NCI-H1417 treated with DMSO at 0.1 percent for 48 hours (cell line): ENCODE data around the gene CLASP1.
A peak's percentile ranks its signal among the peaks of the same experiment; 100 is the strongest.
"Not testable (repeated sequence)": the region's sequence is repeated elsewhere in the genome, so short reads cannot be mapped to it uniquely, and the experiment has no call there.

Experiments used
- DNase-seq: peaks from one replicate; lab custom pipeline; 2025; lab: John Stamatoyannopoulos, UW

The CLASP1 gene

GRCh38 chr2:121374412-121375075 is 274.7 kb downstream of the CLASP1 start:
- not testable (repeated sequence) for DNase-seq

DNA sequence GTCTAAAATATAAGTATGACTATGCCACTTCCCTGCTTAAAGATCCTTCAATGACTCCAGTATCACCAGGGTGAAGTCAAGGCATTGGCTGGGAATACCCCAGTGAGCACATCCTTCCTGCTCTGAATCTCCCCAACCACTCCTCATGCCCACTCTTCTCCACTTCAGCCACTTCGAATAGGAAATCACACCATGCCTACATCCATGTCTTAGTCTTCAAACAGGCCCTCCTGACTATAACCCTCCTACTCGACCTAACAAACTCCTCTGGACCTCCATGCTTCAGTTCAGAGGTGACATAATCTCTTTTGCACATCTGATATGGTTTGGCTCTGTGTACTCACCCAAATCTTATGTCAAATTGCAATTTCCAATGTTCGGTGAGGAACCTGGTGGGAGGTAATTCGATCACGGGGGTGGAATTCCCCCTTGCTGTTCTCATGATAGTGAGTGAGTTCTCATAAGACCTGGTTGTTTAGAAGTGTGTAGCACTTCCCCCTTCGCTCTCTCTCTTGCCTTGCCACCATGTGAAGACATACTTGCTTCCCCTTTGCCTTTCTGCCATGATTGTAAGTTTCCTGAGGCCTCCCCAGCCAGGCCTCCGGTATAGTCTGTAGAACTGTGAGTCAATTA is 276.4 kb downstream of the CLASP1 start:
- no peak for DNase-seq

DNA sequence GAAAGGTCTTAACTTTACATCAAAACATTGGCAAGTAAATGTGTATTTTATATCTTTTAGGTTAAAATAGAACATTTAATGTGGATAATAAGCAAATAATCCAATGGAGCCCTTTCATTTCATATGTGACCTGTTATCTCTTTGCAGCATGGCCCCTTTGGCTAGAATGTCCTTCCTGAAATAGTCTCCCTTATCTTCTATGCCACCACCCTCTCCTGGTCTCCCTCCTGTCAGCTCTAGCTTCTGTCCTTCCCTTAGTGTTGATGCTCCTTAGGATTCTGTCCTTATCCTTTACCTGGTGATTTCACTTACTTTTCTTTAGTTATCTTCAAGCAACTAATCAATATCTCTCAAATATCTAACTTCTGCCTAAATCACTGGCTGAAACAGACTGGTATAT is 277.2 kb downstream of the CLASP1 start:
- DNase-seq: no peak

GRCh38 chr2:121368836-121369235 is 280.4 kb downstream of the CLASP1 start:
- no peak for DNase-seq

- no peak for DNase-seq
These were observed 281.1 kb downstream of the CLASP1 start for GRCh38 chr2:121368155-121368554.

DNA sequence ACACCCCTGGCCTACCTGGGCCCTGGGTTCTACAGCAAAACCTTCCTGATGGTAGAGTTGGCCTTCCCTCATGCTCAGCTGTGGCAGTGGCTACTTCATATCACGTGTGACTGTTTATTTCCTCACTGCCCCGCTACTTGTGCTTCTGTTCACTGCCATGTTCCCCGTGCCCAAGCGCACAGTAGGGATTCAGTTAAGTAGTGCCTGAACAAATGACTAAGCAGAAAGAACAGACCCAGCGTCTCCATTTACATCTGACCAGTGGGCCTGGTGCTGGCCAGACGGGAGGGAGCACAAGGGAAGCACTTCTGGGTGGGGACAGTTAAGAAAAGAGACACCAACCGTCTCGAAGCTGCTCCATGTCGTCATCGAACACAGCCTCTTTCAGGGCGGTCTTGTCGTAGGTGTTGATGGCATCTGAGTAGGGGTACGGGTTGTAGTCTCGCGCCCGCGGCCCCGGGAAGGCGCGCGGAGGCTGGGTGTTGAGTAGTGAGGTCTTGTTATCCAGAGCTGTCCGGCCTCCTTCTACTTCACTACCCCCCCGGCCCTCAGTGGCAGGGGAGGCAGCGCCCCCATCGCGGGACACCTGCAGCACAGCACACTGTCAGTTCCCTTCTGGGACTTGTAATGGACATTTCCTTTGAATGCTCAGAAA is 281.9 kb downstream of the CLASP1 start:
- DNase-seq: no peak

- no peak for DNase-seq
These were observed 283.2 kb downstream of the CLASP1 start for GRCh38 chr2:121366040-121366439.

DNA sequence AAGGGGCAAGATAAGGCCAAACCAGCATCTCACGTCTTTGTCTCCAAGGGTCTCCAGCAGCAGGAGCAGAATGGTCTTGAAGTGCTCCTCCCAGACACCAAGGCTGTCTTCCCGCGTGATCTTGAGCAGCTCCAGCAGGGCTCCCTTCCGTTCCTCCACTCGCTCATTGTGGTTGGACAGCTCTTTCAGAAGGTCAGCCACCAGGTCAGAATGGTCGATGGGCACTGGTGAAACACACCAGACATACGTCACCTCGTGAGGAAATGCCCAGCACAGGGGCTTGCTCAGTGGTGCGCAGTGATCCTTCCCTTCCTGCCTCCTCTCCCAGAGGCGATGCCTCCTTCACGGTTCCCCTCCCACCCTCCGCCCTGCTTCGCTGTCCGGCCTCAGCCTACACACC is 284.2 kb downstream of the CLASP1 start:
- DNase-seq: no peak

- DNase-seq: no peak
These were observed 285.4 kb downstream of the CLASP1 start for GRCh38 chr2:121363632-121364420.

GRCh38 chr2:121362774-121363173 is 286.5 kb downstream of the CLASP1 start:
- DNase-seq: no peak

GRCh38 chr2:121362226-121362625 is 287.0 kb downstream of the CLASP1 start:
- DNase-seq: no peak

DNA sequence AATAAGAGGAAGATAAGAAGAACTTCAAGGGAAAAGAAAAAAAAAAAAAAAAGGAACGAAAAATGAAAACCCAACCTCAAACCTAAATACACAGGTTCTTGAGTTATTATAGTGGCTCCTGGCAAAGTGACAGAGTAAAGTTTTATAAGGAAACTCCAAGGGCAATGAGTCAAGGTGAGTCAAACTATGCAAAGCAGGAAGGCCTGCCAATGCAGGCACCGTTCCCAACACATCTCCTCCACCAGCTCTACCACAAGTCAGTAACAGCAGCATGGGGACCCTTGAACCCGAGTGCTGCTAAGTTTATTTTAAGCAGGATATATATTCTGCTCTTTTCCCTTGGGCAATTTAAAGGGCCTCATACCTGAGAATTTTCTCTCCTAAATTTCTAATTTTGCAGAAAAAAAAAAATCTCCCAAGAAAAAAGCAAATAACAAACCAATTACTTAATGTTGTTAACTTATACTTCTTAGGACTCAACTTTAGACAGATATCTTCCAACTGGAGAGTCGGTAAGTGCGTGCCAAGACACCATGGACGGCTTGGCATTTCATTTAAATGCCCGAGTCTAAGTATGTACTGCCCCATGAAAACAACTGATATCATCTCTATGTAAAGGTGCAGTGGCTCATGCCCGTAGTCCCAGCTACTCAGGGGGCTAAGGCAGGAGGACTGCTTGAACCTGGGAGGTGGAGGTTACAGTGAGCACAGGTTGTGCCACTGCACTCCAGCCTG is 288.5 kb downstream of the CLASP1 start:
- no peak for DNase-seq

GRCh38 chr2:121359716-121360565 is 289.3 kb downstream of the CLASP1 start:
- no peak for DNase-seq

DNA sequence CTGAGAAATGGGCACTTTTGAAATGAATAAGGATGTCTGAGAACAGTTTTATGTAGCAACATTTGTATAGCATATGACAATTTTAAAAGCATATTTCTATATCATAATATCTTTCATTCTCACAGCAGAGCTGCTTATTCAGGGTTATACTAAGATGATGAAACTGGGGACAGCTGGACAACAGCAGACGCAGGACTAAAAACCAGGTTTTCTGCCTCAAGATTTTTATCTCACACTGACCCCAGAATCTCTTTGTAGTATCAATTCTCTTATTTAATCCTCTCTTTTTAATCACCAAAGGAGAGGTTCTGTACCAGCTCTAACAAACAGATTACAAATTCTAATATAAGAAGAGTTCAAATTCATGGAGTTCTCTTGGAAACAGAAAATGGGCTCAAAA is 290.1 kb downstream of the CLASP1 start:
- no peak for DNase-seq

DNA sequence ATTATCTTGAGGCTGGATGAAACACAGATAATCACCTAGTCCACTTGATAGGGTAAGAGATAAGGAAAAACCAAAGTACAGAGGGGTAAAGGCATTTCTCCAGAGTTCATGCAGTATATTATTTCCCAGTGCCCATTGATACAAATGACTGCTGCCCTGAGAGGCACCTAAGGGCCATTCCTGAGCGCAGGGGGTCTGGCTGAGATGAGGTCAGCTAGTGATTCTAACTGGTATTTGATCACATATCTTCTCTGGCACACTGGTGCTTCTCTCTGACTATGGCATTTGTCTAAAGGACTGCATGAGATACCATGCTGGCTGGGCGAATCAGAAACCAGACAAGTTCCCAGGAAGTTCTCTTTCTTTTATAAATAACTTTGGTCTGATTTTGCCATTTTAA is 291.0 kb downstream of the CLASP1 start:
- DNase-seq: no peak

DNA sequence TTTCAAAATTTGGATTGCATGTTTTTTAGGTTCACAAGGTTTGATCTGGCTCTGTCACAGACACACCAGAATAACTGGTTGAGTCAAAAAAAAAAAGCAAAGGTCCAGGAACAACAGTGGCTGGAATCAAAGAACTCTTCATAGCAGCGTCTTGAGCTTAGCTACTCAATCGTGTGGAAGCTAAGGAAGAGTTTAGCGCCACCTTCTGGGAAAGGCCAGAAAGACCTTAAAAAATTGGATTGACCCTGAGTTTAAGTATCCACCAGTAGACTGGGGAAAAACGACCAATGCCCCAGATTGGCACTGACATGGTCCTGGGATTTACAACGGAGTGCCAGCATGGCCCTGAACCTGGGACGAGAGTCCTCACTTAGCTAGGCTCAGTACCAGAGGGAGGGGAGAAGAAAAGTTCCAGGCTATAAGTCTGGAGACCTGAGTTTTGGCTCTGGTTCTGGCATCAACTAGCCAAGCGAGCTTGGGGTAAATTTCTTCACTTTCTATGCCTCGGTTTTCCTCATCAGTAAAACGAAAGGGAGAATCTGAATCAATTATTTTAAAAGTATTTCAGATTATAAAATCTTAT is 293.1 kb downstream of the CLASP1 start:
- DNase-seq: peak; percentile 11

DNA sequence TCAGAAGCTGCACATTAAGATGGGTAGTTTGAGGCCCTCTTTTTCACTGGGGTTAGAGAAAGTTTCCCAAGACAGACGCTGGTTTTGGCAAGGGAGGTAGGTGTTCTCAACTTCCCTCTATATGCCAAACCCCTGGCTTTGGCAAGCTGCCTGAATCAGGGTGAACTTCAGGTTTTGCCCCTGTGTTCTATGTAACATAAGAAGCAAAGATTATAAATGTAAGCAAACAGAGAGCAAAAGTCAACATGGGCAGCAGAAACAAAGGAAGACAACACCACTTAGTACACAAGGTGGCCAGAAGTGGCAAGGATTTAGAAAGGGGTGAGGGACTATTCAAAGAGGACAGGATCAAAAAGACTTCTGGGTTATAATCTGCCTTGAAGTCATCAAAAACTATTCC is 293.8 kb downstream of the CLASP1 start:
- DNase-seq: no peak

GRCh38 chr2:121351521-121352318 is 297.5 kb downstream of the CLASP1 start:
- DNase-seq: no peak

GRCh38 chr2:121350890-121351289 is 298.4 kb downstream of the CLASP1 start:
- no peak for DNase-seq

DNA sequence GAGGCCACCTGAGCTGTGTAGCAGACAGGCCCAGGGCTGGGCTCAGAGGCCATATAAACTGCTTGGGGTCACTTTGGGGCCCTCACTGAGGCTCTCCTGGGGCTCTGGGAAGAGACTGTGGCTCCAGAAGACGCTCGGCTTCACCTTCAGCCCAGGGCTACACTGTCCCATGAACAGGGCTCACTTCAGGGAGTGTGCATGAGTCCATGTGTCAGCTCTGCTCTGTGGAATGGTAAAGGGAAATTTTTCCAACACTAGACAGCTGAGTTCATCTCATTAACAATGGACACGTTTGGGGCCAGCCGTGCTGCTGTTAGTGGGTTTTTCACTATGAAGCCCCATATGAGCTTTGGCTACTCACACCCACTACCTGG is 298.9 kb downstream of the CLASP1 start:
- no peak for DNase-seq
